Measurements from ENCODE around the gene TCTN2. TPM values are rescaled to one million over a fixed set of nuclear protein-coding genes. Genes with fewer than 3 reads are reported as not detected.

TCTN2 gene
- total and polyA plus RNA-seq, 2 of the 8 experiments (the other 6 are each of a cell fraction or from before 2014, with no cell fraction given): 7.5 to 8.4 TPM

- TF ChIP-seq CHD7 (IDR thresholded peaks at IDR 0.05; ENCODE audit: insufficient replicate concordance, low read length): no peak
- no peak for TF ChIP-seq JUND (IDR thresholded peaks at IDR 0.05; ENCODE audit: low read length)
- no peak for TF ChIP-seq TBP (IDR thresholded peaks at IDR 0.05; ENCODE audit: low read depth, low read length)
Observed at GRCh38 chr12:123659996-123660727, 10.8 kb upstream of the TCTN2 start (continued).

All from H1 (cell line).